Endothelial cell of hepatic sinusoid (primary cell): ENCODE results near the gene TPRG1L.
"Not testable (repeated sequence)": the region's sequence is repeated elsewhere in the genome, so short reads cannot be mapped to it uniquely, and the experiment has no call there.

Experiments
- in situ Hi-C: cut with HindIII; loops from 2 replicates; pipeline ENCODE4 v1.10.0; 2017; ENCODE audit warnings: low sequenced_read_pairs

The TPRG1L gene

GRCh38 chr1:3624200-3625136, at the start of gene TPRG1L:
Gene TPRG1L, plus strand, starts transcription at chr1:3625015. Its CDS starts 58 bp downstream, at chr1:3625073.
- in situ Hi-C loops = loop anchor here (5.0 kb wide), 1 partner anchor 72 kb away; no protein-coding TSS in a partner anchor

DNA sequence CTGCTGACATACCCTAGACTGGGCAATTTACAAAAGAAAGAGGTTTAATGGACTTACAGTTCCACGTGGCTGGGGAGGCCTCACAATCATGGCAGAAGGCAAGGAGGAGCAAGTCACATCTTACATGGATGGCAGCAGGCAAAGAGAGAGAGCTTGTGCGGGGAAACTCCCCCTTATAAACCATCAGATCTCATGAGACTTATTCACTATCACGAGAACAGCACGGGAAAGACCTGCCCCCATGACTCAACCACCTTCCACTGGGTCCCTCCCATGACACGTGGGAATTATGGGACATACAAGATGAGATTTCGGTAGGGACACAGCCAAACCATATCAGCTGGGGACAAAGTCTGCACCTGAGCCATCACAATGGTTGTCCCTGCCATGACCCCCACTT, 49.3 kb upstream of the TPRG1L start:
- in situ Hi-C loops = not testable (repeated sequence)

DNA sequence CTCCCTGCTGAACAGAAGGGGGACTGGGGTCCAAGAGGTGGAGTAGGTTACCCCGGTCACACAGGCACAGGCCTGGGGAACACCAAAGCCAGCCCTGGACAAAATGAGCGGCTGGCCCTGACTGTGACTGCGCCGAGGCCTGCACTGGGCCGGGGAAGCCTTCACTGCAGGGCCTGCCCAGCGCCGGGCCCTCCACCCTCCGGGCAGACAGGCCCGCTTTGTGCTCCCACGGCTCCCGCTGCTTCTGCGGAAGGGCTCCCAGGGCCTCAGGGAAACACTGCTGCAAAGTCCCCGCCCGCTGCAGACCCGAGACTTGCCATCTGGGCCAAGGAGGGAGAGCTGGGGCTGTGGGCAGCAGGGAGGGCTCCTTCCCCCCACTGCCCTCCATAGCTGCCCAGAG, 48.8 kb upstream of the TPRG1L start:
- in situ Hi-C loops = no loop called here

DNA sequence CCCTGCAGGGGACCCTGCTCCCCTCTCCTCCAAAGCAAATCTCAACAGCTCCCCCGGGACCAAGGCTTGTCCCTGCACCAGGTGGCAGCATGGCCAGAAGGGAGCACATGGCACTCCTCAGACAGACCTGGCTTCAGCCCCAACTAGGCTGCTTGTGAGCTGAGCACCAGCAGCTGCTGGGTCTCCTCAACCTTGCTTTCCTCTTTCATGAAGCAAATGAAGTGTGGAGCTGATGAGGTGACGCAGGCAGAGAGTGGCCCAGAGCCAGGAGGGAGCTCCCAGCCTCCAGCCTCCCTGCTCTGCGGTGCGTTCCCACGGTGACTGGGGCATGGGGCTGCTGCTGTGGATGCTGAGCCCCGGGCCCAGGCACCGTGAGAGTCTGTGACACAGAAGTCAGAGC, 47.5 kb upstream of the TPRG1L start:
- in situ Hi-C loops = no loop called here

- in situ Hi-C loops = no loop called here
Observed at GRCh38 chr1:3577711-3578432, 46.9 kb upstream of the TPRG1L start.

GRCh38 chr1:3578433-3578805, 46.4 kb upstream of the TPRG1L start:
- in situ Hi-C loops = no loop called here

GRCh38 chr1:3578906-3579305, 45.9 kb upstream of the TPRG1L start:
- in situ Hi-C loops = no loop called here

- in situ Hi-C loops = loop anchor here (5.0 kb wide), 1 partner anchor 42 kb away; no protein-coding TSS in a partner anchor
Observed at GRCh38 chr1:3579626-3580025, 45.2 kb upstream of the TPRG1L start.

DNA sequence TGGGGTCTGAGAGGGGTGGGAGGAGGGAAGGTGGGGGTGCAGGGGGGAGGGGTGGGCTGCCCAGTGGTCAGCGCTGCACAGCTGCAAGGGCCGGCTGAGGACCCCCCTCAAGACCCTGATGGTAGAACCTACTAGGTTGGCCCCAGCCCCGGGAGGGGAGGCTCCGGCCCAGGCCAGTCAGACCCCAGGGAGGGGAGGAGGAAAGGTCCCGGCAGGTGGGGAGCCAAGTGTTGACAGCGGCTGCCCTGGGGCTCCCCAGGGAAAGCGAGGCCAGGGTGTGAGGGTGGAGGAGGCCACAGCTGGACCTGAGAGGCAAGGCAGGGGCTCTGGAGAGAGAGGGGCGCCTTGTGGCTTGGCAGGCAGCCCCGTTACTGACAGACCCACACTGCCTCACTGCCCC, 44.6 kb upstream of the TPRG1L start:
- in situ Hi-C loops = loop anchor here (5.0 kb wide), 1 partner anchor 43 kb away; no protein-coding TSS in a partner anchor

GRCh38 chr1:3581296-3582036, 43.3 kb upstream of the TPRG1L start:
- in situ Hi-C loops = loop anchor here (5.0 kb wide), 1 partner anchor 44 kb away; no protein-coding TSS in a partner anchor

GRCh38 chr1:3583751-3584150, 41.1 kb upstream of the TPRG1L start:
- in situ Hi-C loops = loop anchor here (5.0 kb wide), 1 partner anchor 46 kb away; no protein-coding TSS in a partner anchor

DNA sequence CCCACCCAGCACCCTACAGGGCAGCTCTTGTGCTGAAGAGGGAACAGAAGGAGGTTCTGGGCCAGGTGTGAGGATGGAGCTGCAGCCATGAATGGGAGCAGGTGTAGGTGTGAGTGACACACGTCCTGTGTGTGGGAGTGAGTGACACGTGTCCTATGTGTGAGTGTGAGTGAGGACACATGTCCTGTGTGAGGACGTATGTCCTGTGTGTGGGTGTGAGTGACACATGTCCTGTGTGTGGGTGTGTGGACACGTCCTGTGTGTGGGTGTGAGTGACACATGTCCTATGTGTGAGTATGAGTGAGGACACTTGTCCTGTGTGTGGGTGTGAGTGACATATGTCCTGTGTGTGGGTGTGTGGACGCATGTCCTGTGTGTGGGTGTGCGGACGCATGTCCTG, 39.9 kb upstream of the TPRG1L start:
- in situ Hi-C loops = loop anchor here (5.0 kb wide), 1 partner anchor 48 kb away; no protein-coding TSS in a partner anchor

GRCh38 chr1:3585353-3585868, 39.4 kb upstream of the TPRG1L start:
- in situ Hi-C loops = not testable (repeated sequence)

DNA sequence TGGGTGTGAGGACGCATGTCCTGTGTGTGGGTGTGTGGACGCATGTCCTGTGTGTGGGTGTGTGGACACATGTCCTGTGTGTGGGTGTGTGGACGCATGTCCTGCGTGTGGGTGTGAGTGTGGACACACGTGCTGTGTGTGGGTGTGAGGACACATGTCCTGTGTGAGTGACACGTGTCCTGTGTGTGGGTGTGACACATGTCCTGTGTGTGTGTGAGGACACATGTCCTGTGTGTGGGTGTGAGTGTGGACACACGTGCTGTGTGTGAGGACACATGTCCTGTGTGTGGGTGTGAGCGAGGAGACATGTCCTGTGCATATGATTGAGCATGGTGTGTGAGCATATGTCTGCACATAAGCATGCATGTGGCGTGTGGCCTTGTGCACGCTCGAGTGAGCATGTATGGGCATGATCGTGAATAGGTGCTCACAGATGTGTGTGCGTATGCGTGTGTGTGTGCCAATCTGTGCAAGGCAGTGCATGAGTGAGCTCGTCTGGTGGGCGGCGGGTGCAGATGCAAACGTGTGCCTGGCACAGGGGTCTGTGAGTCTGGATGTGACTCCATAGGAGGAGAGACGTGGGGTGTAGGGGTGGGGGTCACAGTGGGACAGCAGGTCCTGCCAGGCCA, 38.8 kb upstream of the TPRG1L start:
- in situ Hi-C loops = no loop called here

GRCh38 chr1:3586986-3587759, 37.6 kb upstream of the TPRG1L start:
- in situ Hi-C loops = no loop called here

DNA sequence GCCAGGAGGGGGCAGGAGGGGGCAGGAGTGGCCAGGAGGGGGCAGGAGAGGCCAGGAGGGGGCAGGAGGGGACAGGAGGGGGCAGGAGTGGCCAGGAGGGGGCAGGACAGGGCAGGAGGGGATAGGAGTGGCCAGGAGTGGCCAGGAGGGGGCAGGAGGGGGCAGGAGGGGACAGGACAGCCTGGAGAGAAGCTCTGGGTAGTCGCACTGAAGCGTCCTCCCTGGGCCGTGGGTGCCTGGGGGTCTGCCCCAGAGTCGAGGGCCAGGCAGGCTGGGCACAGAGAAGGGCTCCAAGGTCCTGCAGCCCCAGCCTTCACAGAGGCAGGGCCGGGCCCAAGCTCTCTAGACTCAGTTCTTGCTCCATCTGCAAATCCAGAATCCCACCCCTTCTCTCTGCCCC, 36.4 kb upstream of the TPRG1L start:
- in situ Hi-C loops = no loop called here

DNA sequence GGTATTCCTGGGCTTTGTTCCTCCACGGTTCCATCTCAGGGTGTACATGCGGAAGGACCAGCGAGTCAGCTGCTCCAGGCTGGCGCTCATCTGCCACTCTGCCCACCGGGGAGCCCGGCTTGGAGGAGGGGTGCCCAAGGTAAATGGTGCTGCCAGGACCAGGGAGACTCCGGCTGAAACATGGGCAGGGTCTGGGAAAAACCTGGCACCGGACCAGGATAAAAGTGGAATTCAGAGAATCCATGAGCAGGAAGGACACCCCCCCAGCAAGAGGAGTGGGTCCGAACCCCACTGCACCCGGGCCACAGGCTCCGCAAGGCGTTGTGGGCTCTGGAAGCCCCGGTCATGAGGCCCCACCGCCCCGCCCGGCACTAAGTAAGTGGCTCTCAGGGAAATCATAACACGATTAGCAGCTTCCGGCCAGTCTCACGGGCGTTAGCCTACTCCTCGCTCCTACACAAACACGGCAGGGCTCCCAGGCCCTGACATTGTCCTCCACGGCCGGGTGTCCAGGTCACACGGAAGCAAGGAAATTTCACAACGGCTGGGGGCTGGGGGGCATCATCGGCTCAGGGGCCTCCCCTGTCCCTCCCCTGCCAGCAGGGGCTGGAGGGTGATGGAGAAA, 34.6 kb upstream of the TPRG1L start:
- in situ Hi-C loops = no loop called here

DNA sequence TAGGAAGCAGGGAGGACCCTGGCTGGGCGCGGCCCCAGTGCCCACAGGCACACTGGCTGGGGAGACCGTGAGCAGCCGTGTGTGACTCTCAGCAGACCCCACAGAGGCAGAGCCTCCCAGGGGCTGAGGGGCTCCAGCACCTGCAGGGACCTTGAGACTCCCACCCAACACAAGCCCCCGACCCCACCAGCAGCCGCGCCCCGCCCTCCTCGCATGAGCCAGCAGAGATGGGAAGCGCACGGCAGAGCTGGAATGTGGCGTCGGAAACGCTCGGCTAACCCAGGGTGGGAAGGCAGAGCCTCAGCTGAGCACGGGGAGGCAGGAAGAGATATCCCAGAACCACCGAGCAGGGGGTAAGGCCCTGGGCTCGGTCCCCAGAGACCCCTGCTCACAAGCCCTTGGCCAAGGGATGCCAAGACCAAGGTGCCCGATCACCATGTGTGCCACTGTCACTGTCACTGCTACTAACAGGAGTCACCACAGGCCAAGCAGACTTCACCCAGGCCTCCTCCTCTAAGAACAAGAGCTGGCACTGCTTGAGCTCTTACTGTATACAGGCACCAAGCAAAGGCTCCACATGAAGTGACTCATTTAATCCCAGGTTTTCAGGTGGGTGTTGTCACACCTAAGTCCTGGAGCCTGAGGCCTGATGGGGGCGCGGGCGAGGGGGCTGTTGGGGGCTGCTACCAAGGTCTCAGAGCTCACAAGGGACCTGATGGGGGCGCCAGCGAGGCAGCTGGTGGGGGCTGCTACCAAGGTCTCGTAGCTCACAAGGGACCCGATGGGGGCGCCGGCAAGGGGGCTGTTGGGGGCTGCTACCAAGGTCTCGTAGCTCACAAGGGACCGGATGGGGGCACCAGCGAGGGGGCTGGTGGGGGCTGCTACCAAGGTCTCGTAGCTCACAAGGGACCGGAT, 33.6 kb upstream of the TPRG1L start:
- in situ Hi-C loops = no loop called here
